ENCODE measurements around the gene DIAPH3. TPM values are rescaled to one million over a fixed set of nuclear protein-coding genes. Genes with fewer than 3 reads are reported as not detected.

Gene DIAPH3
- total and polyA plus RNA-seq, 2 donors (not counting 1 experiment from before 2014, with no cell fraction given): 0.03 to 0.10 TPM

GRCh38 chr13:59829690-59830089, 334.0 kb downstream of the DIAPH3 start:
- ATAC-seq (ENCODE audit: low read depth) (no peak), DNase-seq (no peak)
- H3K9me3 Mint-ChIP-seq (ENCODE audit: insufficient read depth): no peaks in the 10 kb centered on the region
- POLR2A ChIA-PET: no interaction called here
- no peak overlapping the region for H3K9ac ChIP-seq (ENCODE audit: low read length)
- H3K4me3 ChIP-seq (ENCODE audit: control extremely low read depth in 1 of 5, extremely low read depth in 1 of 5, insufficient read depth in 1 of 5, low read depth in 2 of 5, low read length in 4 of 5): no peak overlapping the region
- no peak overlapping the region for H3K27ac Mint-ChIP-seq
- H3K36me3 ChIP-seq (replicated peaks in 1 of 2; ENCODE audit: control extremely low read depth in 1 of 2, control insufficient read depth in 1 of 2, extremely low read depth in 1 of 2, insufficient read depth in 2 of 2, low read length in 1 of 2): no peaks in the 10 kb centered on the region
- H4K20me1 ChIP-seq (ENCODE audit: control insufficient read depth, insufficient read depth, low read length, poor library complexity, severe bottlenecking): no peaks in the 10 kb centered on the region
- TF ChIP-seq CTCF (IDR thresholded peaks at IDR 0.05): no peak
- no peak for TF ChIP-seq EZH2 (IDR thresholded peaks at IDR 0.05; ENCODE audit: borderline replicate concordance, insufficient read depth, low read depth, low read length, poor library complexity, severe bottlenecking)
- no peaks in the 10 kb centered on the region for H3K27me3 Mint-ChIP-seq
- CTCF ChIA-PET: no interaction called here
- no peaks in the 10 kb centered on the region for H3K27me3 ChIP-seq (replicated peaks in 1 of 4; ENCODE audit: control extremely low read depth in 1 of 4, control insufficient read depth in 3 of 4, insufficient read depth in 4 of 4, low read length in 3 of 4)
- H3K4me3 Mint-ChIP-seq: no peak overlapping the region
- H3K27ac ChIP-seq (ENCODE audit: low read length in 2 of 2): no peak overlapping the region
- H3K4me2 ChIP-seq (replicated peaks; ENCODE audit: low read depth, low read length, poor library complexity, severe bottlenecking): no peak overlapping the region
- H2AFZ ChIP-seq (ENCODE audit: insufficient read depth, low read depth, low read length, poor library complexity, severe bottlenecking): no peak overlapping the region
- H3K4me1 Mint-ChIP-seq: no peaks in the 10 kb centered on the region
- no peaks in the 10 kb centered on the region for H3K4me1 ChIP-seq (ENCODE audit: control insufficient read depth in 2 of 2, insufficient read depth in 2 of 2, low read length in 2 of 2)
- H3K79me2 ChIP-seq (ENCODE audit: control insufficient read depth, insufficient read depth, low read length): no peaks in the 10 kb centered on the region
- H3K9me3 ChIP-seq (ENCODE audit: control extremely low read depth in 1 of 3, control insufficient read depth in 2 of 3, insufficient read depth in 1 of 3, low read length in 2 of 3): no peaks in the 10 kb centered on the region
- intact Hi-C loops (cut with micrococcal nuclease): no loop called here

GRCh38 chr13:59823486-59823885, 340.2 kb downstream of the DIAPH3 start:
- intact Hi-C loops (cut with micrococcal nuclease): no loop called here
- Histone ChIP-seq H3K79me2 (ENCODE audit: control insufficient read depth, insufficient read depth, low read length) (no peaks in the 10 kb centered on the region), H4K20me1 (ENCODE audit: control insufficient read depth, insufficient read depth, low read length, poor library complexity, severe bottlenecking) (no peaks in the 10 kb centered on the region), H3K36me3 (replicated peaks in 1 of 2; ENCODE audit: control extremely low read depth in 1 of 2, control insufficient read depth in 1 of 2, extremely low read depth in 1 of 2, insufficient read depth in 2 of 2, low read length in 1 of 2) (no peaks in the 10 kb centered on the region), H2AFZ (ENCODE audit: insufficient read depth, low read depth, low read length, poor library complexity, severe bottlenecking) (no peak overlapping the region), H3K27ac (ENCODE audit: low read length in 2 of 2) (no peak overlapping the region), H3K4me1 (ENCODE audit: control insufficient read depth in 2 of 2, insufficient read depth in 2 of 2, low read length in 2 of 2) (no peaks in the 10 kb centered on the region), H3K4me3 (ENCODE audit: control extremely low read depth in 1 of 5, extremely low read depth in 1 of 5, insufficient read depth in 1 of 5, low read depth in 2 of 5, low read length in 4 of 5) (no peak overlapping the region), H3K9ac (ENCODE audit: low read length) (no peak overlapping the region), H3K27me3 (replicated peaks in 1 of 4; ENCODE audit: control extremely low read depth in 1 of 4, control insufficient read depth in 3 of 4, insufficient read depth in 4 of 4, low read length in 3 of 4) (no peaks in the 10 kb centered on the region), H3K9me3 (ENCODE audit: control extremely low read depth in 1 of 3, control insufficient read depth in 2 of 3, insufficient read depth in 1 of 3, low read length in 2 of 3) (no peaks in the 10 kb centered on the region), H3K4me2 (replicated peaks; ENCODE audit: low read depth, low read length, poor library complexity, severe bottlenecking) (no peak overlapping the region)
- H3K27me3 Mint-ChIP-seq: no peaks in the 10 kb centered on the region
- no CpG with 5 or more reads among the region's 1 CpG for WGBS (ENCODE audit: insufficient coverage)
- TF ChIP-seq EZH2 (IDR thresholded peaks at IDR 0.05; ENCODE audit: borderline replicate concordance, insufficient read depth, low read depth, low read length, poor library complexity, severe bottlenecking) (no peak), CTCF (IDR thresholded peaks at IDR 0.05) (no peak)
- no peak overlapping the region for H3K4me3 Mint-ChIP-seq
- DNase-seq (no peak), ATAC-seq (ENCODE audit: low read depth) (no peak)
- no peaks in the 10 kb centered on the region for H3K4me1 Mint-ChIP-seq
- POLR2A ChIA-PET: no interaction called here
- CTCF ChIA-PET: no interaction called here
- H3K27ac Mint-ChIP-seq: no peak overlapping the region
- no peaks in the 10 kb centered on the region for H3K9me3 Mint-ChIP-seq (ENCODE audit: insufficient read depth)
